ENCODE measurements around the gene VWC2L.

Gene VWC2L

GRCh38 chr2:214543386-214543955 is 132.6 kb downstream of the VWC2L start:
- FAIRE-seq: no peak

- FAIRE-seq: no peak
Measured at GRCh38 chr2:214545898-214546542, 135.2 kb downstream of the VWC2L start.

- no peak for FAIRE-seq
Measured at GRCh38 chr2:214547931-214548330, 137.1 kb downstream of the VWC2L start.

GRCh38 chr2:214549946-214550345 is 139.1 kb downstream of the VWC2L start:
- FAIRE-seq: no peak

GRCh38 chr2:214550786-214551185 is 139.9 kb downstream of the VWC2L start:
- FAIRE-seq: no peak

- no peak for FAIRE-seq
Measured at GRCh38 chr2:214557884-214558283, 147.0 kb downstream of the VWC2L start.

- no peak for FAIRE-seq
Measured at GRCh38 chr2:214558341-214558740, 147.5 kb downstream of the VWC2L start.

- FAIRE-seq: no peak
Measured at GRCh38 chr2:214560176-214560575, 149.3 kb downstream of the VWC2L start.

GRCh38 chr2:214560618-214561190 is 149.8 kb downstream of the VWC2L start:
- no peak for FAIRE-seq

- FAIRE-seq: no peak
Measured at GRCh38 chr2:214565246-214565645, 154.4 kb downstream of the VWC2L start.

- no peak for FAIRE-seq
Measured at GRCh38 chr2:214566457-214566856, 155.6 kb downstream of the VWC2L start.

- FAIRE-seq: no peak
Measured at GRCh38 chr2:214569419-214570035, 158.7 kb downstream of the VWC2L start.

- no peak for FAIRE-seq
Measured at GRCh38 chr2:214574084-214574781, 163.4 kb downstream of the VWC2L start.

GRCh38 chr2:214575030-214575429 is 164.2 kb downstream of the VWC2L start:
- FAIRE-seq: no peak

- FAIRE-seq: no peak
Measured at GRCh38 chr2:214575465-214575864, 164.6 kb downstream of the VWC2L start.

- FAIRE-seq: no peak
Measured at GRCh38 chr2:214577769-214578168, 166.9 kb downstream of the VWC2L start.

GRCh38 chr2:214578442-214578841 is 167.6 kb downstream of the VWC2L start:
- peak; percentile 87 for FAIRE-seq

GRCh38 chr2:214579035-214579434 is 168.2 kb downstream of the VWC2L start:
- no peak for FAIRE-seq

GRCh38 chr2:214587442-214587841 is 176.6 kb downstream of the VWC2L start:
- no peak for FAIRE-seq

- no peak for FAIRE-seq
Measured at GRCh38 chr2:214591366-214591765, 180.5 kb downstream of the VWC2L start.

- no peak for FAIRE-seq
Measured at GRCh38 chr2:214592011-214592410, 181.2 kb downstream of the VWC2L start.

- no peak for FAIRE-seq
Measured at GRCh38 chr2:214593727-214594126, 182.9 kb downstream of the VWC2L start.

- no peak for FAIRE-seq
Measured at GRCh38 chr2:214601852-214602633, 191.2 kb downstream of the VWC2L start.
